Activated T-cell treated with anti-CD3 and anti-CD28 coated beads for 48 hours (primary cell): ENCODE results near the gene TBC1D14.
"Not testable (repeated sequence)": the region's sequence is repeated elsewhere in the genome, so short reads cannot be mapped to it uniquely, and the experiment has no call there.

ENCODE experiments used
- DNase-seq: peaks from one replicate; pipeline ENCODE4 v3.0.0-alpha.2; 2020; ENCODE audit warnings: low read depth

TBC1D14 gene

GRCh38 chr4:6910340-6910959 lies 824 bp downstream of the TBC1D14 start:
- no peak for DNase-seq

GRCh38 chr4:6910960-6911874 lies 1.6 kb downstream of the TBC1D14 start:
- DNase-seq, result no peak

- DNase-seq, result not testable (repeated sequence)
Measured at GRCh38 chr4:6911917-6912316, 2.3 kb downstream of the TBC1D14 start.

- DNase-seq, result no peak
Measured at GRCh38 chr4:6912441-6912840, 2.8 kb downstream of the TBC1D14 start.

GRCh38 chr4:6913350-6913905 lies 3.8 kb downstream of the TBC1D14 start:
- DNase-seq, result no peak

GRCh38 chr4:6914448-6914847 lies 4.8 kb downstream of the TBC1D14 start:
- DNase-seq, result no peak

- DNase-seq, result no peak
Measured at GRCh38 chr4:6915041-6916005, 5.7 kb downstream of the TBC1D14 start.

- no peak for DNase-seq
Measured at GRCh38 chr4:6916069-6916586, 6.5 kb downstream of the TBC1D14 start.

- DNase-seq, result peak; percentile 33
Measured at GRCh38 chr4:6916587-6917460, 7.2 kb downstream of the TBC1D14 start.

- DNase-seq, result peak; percentile 43
Measured at GRCh38 chr4:6917461-6918271, 8.0 kb downstream of the TBC1D14 start.

- no peak for DNase-seq
Measured at GRCh38 chr4:6918338-6918737, 8.7 kb downstream of the TBC1D14 start.

- no peak for DNase-seq
Measured at GRCh38 chr4:6920171-6920570, 10.5 kb downstream of the TBC1D14 start.

GRCh38 chr4:6923507-6923906 lies 13.9 kb downstream of the TBC1D14 start:
- DNase-seq, result no peak

- DNase-seq, result no peak
Measured at GRCh38 chr4:6924361-6924779, 14.7 kb downstream of the TBC1D14 start.

- no peak for DNase-seq
Measured at GRCh38 chr4:6925357-6925836, 15.8 kb downstream of the TBC1D14 start.

GRCh38 chr4:6926081-6926480 lies 16.5 kb downstream of the TBC1D14 start:
- DNase-seq, result no peak

GRCh38 chr4:6926681-6927478 lies 17.3 kb downstream of the TBC1D14 start:
- DNase-seq, result no peak

GRCh38 chr4:6928081-6928480 lies 18.5 kb downstream of the TBC1D14 start:
- DNase-seq, result no peak

GRCh38 chr4:6929339-6929811 lies 19.7 kb downstream of the TBC1D14 start:
- DNase-seq, result no peak
